LNCAP (cell line): ENCODE results near the gene MSRB3.

Experiments
- TF ChIP-seq, protein P1 (sequence below): fragments of 450-650 bp; IDR thresholded peaks from 2 replicates; pipeline ENCODE4 v1.5.1; 2017; ENCODE audit warnings: mild to moderate bottlenecking

Gene MSRB3

DNA sequence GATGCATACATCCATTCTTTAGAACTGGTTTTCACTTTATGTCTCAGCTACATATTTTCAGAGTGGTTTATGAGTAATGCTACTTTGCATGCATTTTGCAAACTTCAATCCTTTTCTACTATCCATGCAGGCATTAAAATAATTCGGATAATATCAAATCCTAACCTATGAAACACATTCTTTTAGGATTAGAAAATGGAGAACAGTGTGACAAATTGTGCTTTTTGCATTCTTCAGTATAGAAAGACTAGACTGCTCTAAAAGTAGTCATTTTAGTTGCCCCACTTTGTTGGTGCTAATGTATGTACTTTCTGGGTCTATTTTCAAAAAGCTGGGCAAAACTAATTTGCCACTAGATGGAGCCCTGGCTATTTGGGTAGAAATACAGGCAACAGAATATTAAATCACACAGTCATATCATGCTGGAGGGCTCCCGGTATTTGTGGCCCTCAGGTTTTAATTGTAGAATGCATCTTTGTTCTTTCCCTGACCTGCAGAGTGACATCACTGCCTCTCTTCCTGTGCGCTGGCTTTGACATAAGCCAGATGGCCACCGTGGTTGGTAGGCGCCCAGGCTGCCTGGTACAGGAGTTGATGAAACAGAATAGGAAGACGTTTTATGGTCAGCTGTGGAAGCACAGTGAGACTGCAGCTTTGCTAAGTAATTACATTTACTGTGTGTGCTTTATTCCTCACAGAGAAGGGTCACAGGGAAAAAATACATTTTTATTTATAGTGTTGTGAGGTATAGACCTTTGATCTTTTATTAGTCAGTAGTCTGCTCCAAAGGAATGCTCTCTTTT is 28.1 kb downstream of the MSRB3 start:
- TF ChIP-seq, protein P1, sequence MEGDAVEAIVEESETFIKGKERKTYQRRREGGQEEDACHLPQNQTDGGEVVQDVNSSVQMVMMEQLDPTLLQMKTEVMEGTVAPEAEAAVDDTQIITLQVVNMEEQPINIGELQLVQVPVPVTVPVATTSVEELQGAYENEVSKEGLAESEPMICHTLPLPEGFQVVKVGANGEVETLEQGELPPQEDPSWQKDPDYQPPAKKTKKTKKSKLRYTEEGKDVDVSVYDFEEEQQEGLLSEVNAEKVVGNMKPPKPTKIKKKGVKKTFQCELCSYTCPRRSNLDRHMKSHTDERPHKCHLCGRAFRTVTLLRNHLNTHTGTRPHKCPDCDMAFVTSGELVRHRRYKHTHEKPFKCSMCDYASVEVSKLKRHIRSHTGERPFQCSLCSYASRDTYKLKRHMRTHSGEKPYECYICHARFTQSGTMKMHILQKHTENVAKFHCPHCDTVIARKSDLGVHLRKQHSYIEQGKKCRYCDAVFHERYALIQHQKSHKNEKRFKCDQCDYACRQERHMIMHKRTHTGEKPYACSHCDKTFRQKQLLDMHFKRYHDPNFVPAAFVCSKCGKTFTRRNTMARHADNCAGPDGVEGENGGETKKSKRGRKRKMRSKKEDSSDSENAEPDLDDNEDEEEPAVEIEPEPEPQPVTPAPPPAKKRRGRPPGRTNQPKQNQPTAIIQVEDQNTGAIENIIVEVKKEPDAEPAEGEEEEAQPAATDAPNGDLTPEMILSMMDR = peak; percentile 80

DNA sequence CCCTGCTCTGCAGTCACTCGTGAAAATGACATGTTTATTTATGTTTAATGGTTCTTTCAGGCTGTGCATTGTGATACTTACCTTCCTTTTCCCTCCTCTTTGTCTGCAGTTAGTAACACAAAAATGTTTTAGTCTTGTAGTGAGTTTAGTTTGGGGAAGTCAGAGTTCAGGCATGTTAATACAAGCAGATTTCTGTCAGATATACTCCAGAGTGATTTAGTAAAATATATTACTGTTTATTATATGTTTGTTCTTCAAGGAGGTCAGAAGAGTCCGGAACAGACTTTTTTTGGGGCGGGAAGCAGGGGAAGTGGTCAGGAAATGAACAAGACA is 28.7 kb downstream of the MSRB3 start:
- TF ChIP-seq, protein P1 = no peak

DNA sequence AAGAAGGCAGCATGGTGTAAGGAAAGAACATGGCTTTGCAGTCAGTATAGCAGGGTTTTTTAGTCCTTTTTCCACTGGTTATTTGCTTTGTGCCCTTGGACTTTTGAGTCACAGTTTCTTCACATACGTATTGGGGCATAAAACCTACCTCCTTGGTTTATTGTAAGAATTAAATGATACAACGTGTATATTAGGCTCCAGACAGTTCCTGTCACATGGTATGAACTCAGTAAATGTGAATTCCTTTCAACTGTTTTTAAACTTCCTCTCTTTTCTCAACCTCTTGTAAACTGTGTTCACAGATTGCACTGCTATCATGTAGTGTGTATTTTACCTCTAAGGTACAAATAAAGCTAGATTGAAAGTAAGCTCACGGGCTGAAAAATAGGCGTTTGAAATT is 29.5 kb downstream of the MSRB3 start:
- TF ChIP-seq, protein P1 = no peak

DNA sequence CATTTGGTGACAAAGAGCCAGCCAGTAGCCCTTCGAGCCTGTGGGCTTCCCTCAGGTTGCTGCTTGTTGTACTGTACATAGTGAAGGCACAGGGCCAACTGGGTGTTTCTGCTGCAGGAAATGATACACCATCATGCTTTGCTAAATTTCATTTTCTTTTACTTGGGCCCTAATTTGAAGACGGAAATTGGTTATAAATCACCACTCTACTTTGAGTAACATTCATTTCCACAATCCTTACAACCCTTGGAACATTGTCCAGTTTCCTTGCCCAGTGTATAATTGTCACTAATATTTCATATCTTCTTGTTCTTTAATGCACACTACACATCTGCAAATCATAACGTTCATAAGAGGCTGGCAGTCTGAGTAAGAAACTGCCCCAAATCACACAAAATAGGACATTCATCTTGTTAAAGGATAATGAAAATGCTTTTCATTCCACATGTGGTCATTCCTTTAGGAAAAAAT is 30.2 kb downstream of the MSRB3 start:
- TF ChIP-seq, protein P1 = no peak

DNA sequence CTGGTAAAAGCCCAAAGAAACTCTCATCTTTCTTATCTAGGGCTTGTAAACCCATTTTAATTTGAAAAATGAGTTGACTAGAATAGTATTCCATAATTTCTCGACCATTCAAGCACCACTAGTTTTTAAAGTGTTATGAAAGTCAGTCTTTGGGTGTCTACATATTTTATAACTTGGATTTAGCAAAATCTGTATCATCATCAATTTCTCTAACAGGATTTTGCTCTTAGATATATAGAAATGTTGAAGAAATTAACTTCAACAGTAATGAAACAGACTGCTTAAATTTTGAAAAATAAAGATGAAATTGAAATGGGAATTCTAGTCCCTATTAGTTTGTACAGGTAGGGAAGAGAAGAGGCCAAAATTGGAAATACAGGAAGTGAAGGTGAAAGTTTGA is 32.8 kb downstream of the MSRB3 start:
- TF ChIP-seq, protein P1 = no peak

DNA sequence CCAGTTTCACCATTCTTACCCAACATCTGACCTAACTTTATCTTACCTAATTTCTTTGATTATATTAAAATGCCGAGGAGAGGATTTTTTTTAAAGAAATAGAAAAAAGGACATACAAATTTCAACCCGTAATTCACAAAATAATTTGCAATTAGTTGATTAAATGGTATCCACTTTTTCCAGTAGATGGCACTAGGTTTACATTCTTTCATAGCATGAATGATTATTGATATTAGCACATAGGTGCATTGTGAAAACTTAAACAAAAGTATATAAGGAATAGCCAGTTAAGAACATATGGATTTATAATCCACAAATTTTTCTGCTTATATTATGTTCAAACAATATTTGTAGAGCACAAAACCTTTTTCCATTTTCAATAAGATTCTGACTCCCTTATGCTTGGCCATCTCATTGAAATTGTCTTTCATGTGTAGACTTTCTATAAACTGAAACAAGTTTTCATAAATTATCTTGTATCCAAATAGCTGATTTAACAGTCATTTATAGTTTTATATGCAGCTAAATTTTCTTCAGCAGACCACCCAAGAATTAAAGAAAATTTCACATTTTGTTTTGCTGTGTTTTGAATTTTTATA is 35.3 kb downstream of the MSRB3 start:
- TF ChIP-seq, protein P1 = peak; percentile 75

DNA sequence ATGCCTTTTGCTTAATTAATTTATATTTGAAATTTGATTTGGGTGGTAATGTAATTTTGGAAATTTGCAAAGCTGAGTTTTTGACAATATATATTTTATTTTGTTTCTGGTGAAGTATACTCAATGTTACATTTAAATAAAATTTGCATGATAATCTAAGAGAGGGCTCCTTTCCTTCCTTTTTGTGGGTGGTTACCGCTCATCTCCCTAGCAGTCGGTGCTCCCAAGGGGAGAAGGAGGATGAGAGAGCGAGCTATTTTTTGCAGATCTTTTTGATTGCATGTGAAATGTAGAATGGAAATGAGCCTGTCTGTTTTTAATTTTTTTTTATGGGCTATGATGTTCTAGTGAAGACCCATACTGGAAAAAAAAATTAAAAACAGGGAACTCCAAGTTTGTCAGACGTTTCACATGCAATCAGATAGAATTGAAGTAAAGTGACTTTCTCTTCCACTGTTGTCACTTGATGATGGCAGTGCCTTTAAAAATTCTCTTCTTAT is 39.8 kb downstream of the MSRB3 start:
- TF ChIP-seq, protein P1 = no peak
